WTC11 (cell line): ENCODE measurements around the gene SSTR5. TPM values are rescaled to one million over a fixed set of nuclear protein-coding genes. Genes with fewer than 3 reads are reported as not detected.

Source experiments
- ATAC-seq: fragments of 200-7000 bp; cut with Tn5 transposase; 2 replicates; pipeline ENCODE4 v1.10.0; 2021; ENCODE audit warnings: mild to moderate bottlenecking, moderate library complexity
- CTCF ChIA-PET: fragments of 300-600 bp; sonication (Branson Sonifier 250); formaldehyde crosslinking; loops from one replicate; lab custom pipeline; 2021; ENCODE audit warnings: antibody characterized with exemption; lab: Charles Lee
- POLR2A ChIA-PET: fragments of 350-600 bp; sonication (Branson Sonifier 250); formaldehyde crosslinking; loops from one replicate; lab custom pipeline; 2021; ENCODE audit warnings: antibody characterized with exemption; lab: Charles Lee
- DNase-seq: peaks from one replicate; pipeline ENCODE4 v3.0.0; 2021; ENCODE audit warnings: low spot score
- H3K27ac Mint-ChIP-seq: 2 replicates; pipeline ENCODE4 v1.8.0; 2021; ENCODE audit warnings: mixed read lengths
- H3K27me3 Mint-ChIP-seq: 2 replicates; pipeline ENCODE4 v1.8.0; 2021; ENCODE audit warnings: low read depth, mild to moderate bottlenecking, moderate library complexity, mixed read lengths
- H3K36me3 Mint-ChIP-seq: 2 replicates; pipeline ENCODE4 v1.8.0; 2021; ENCODE audit warnings: mixed read lengths
- H3K4me1 Mint-ChIP-seq: 2 replicates; pipeline ENCODE4 v1.8.0; 2022; ENCODE audit warnings: mixed read lengths
- H3K4me3 Mint-ChIP-seq: 2 replicates; pipeline ENCODE4 v1.8.0; 2021; ENCODE audit warnings: mild to moderate bottlenecking, moderate library complexity, mixed read lengths
- H3K9me3 Mint-ChIP-seq: 2 replicates; pipeline ENCODE4 v1.8.0; 2021; ENCODE audit warnings: mixed read lengths
- AR ChIP-seq: fragments of 250-450 bp; sonication (Bioruptor Pico); IDR thresholded peaks from 2 replicates; pipeline ENCODE4 v1.9.0; 2021; ENCODE audit warnings: mild to moderate bottlenecking
- ATF1 ChIP-seq: sonication (generic); formaldehyde crosslinking; IDR thresholded peaks from 2 replicates; pipeline ENCODE4 v1.8.1; 2023; ENCODE audit warnings: mild to moderate bottlenecking, moderate library complexity, missing genetic modification reagents
- CBFB ChIP-seq: sonication (generic); formaldehyde crosslinking; IDR thresholded peaks from 2 replicates; pipeline ENCODE4 v1.8.1; 2022; ENCODE audit warnings: mild to moderate bottlenecking, low read depth, missing genetic modification reagents
- ELF4 ChIP-seq: sonication (generic); formaldehyde crosslinking; IDR thresholded peaks from 2 replicates; pipeline ENCODE4 v1.8.1; 2022; ENCODE audit warnings: low read depth, mild to moderate bottlenecking, moderate library complexity, missing genetic modification reagents
- ESRRA ChIP-seq: sonication (generic); formaldehyde crosslinking; IDR thresholded peaks from 2 replicates; pipeline ENCODE4 v1.8.1; 2022; ENCODE audit warnings: mild to moderate bottlenecking, missing genetic modification reagents, borderline replicate concordance
- FOXJ3 ChIP-seq: sonication (generic); formaldehyde crosslinking; IDR thresholded peaks from 2 replicates; pipeline ENCODE4 v1.9.0; 2021; ENCODE audit warnings: missing genetic modification reagents, mild to moderate bottlenecking, borderline replicate concordance
- GRHL2 ChIP-seq: fragments of 250-450 bp; sonication (Bioruptor Pico); IDR thresholded peaks from 2 replicates; pipeline ENCODE4 v1.8.0; 2022; ENCODE audit warnings: mild to moderate bottlenecking, moderate library complexity; ENCODE audit not compliant: insufficient replicate concordance, severe bottlenecking
- GTF2I ChIP-seq: fragments of 250-450 bp; sonication (Bioruptor Pico); conservative IDR thresholded peaks from 2 replicates; pipeline ENCODE4 v1.4.0; 2021; ENCODE audit warnings: mild to moderate bottlenecking
- IRF2 ChIP-seq: sonication (generic); formaldehyde crosslinking; IDR thresholded peaks from 2 replicates; pipeline ENCODE4 v1.8.0; 2022; ENCODE audit warnings: low read depth, missing genetic modification reagents, borderline replicate concordance
- MXD4 ChIP-seq: fragments of 250-450 bp; sonication (Bioruptor Pico); IDR thresholded peaks from 2 replicates; pipeline ENCODE4 v1.8.0; 2021; ENCODE audit warnings: mild to moderate bottlenecking, moderate library complexity, borderline replicate concordance
- NR3C1 ChIP-seq: sonication (generic); formaldehyde crosslinking; conservative IDR thresholded peaks from 2 replicates; pipeline ENCODE4 v1.8.1; 2023; ENCODE audit warnings: low read depth, mild to moderate bottlenecking, missing genetic modification reagents
- PREB ChIP-seq: sonication (generic); formaldehyde crosslinking; IDR thresholded peaks from 2 replicates; pipeline ENCODE4 v1.8.1; 2022; ENCODE audit warnings: mild to moderate bottlenecking, missing genetic modification reagents, moderate library complexity, borderline replicate concordance
- RORB ChIP-seq: fragments of 250-450 bp; sonication (Bioruptor Pico); IDR thresholded peaks from 2 replicates; pipeline ENCODE4 v1.9.0; 2021; ENCODE audit warnings: mild to moderate bottlenecking
- TEAD4 ChIP-seq: sonication (generic); formaldehyde crosslinking; IDR thresholded peaks from 2 replicates; pipeline ENCODE4 v1.8.0; 2022; ENCODE audit warnings: mild to moderate bottlenecking, missing genetic modification reagents
- USF1 ChIP-seq: sonication (generic); formaldehyde crosslinking; IDR thresholded peaks from 2 replicates; pipeline ENCODE4 v1.8.0; 2022; ENCODE audit warnings: mild to moderate bottlenecking, missing genetic modification reagents
- ZMAT4 ChIP-seq: fragments of 250-450 bp; sonication (Bioruptor Pico); IDR thresholded peaks from 2 replicates; pipeline ENCODE4 v1.9.0; 2021; ENCODE audit warnings: mild to moderate bottlenecking
- ZNF263 ChIP-seq: sonication (generic); formaldehyde crosslinking; IDR thresholded peaks from 2 replicates; pipeline ENCODE4 v1.8.1; 2022; ENCODE audit warnings: low read depth, mild to moderate bottlenecking, moderate library complexity, missing genetic modification reagents
- total RNA-seq: library from RNA; stranded (reverse); gene quantifications from 3 replicates; pipeline ENCODE4 v1.2.3, GENCODE V29; 2021
- TF ChIP-seq, protein P1 (sequence below): sonication (generic); formaldehyde crosslinking; IDR thresholded peaks from 2 replicates; pipeline ENCODE4 v1.8.0; 2022; ENCODE audit warnings: missing genetic modification reagents
- TF ChIP-seq, protein P2 (sequence below): fragments of 250-450 bp; sonication (Bioruptor Pico); IDR thresholded peaks from 2 replicates; pipeline ENCODE4 v2.1.2; 2022; ENCODE audit warnings: mild to moderate bottlenecking, moderate library complexity

Gene SSTR5
- total RNA-seq, 1 experiment from 2014 or later, result 0.61 TPM

- TF ChIP-seq, protein P1, sequence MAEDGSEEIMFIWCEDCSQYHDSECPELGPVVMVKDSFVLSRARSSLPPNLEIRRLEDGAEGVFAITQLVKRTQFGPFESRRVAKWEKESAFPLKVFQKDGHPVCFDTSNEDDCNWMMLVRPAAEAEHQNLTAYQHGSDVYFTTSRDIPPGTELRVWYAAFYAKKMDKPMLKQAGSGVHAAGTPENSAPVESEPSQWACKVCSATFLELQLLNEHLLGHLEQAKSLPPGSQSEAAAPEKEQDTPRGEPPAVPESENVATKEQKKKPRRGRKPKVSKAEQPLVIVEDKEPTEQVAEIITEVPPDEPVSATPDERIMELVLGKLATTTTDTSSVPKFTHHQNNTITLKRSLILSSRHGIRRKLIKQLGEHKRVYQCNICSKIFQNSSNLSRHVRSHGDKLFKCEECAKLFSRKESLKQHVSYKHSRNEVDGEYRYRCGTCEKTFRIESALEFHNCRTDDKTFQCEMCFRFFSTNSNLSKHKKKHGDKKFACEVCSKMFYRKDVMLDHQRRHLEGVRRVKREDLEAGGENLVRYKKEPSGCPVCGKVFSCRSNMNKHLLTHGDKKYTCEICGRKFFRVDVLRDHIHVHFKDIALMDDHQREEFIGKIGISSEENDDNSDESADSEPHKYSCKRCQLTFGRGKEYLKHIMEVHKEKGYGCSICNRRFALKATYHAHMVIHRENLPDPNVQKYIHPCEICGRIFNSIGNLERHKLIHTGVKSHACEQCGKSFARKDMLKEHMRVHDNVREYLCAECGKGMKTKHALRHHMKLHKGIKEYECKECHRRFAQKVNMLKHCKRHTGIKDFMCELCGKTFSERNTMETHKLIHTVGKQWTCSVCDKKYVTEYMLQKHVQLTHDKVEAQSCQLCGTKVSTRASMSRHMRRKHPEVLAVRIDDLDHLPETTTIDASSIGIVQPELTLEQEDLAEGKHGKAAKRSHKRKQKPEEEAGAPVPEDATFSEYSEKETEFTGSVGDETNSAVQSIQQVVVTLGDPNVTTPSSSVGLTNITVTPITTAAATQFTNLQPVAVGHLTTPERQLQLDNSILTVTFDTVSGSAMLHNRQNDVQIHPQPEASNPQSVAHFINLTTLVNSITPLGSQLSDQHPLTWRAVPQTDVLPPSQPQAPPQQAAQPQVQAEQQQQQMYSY (CRISPR knock-in tag), result no peak
These were observed 51.7 kb downstream of the SSTR5 start (continued) for GRCh38 chr16:1124291-1124690.

DNA sequence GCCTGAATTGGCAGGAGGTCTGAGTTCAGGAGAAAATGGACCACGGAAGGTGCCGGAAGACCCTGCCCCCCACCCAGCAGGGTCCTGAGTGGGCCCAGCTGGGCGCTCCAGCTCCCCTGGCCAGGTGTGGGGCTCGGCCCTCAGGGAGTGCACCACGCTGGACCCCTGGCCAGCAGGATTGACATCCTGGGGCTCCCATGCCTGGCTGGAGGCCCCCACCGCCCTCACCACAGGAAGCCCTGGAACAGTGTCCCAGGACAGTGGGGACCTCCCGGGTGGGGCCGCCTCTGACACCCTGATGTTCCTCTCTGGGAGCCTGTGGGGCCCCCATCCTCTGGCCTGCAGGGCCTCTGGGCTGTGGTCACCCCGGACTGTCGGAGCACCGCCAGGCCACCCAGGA lies 52.2 kb downstream of the SSTR5 start:
- Mint-ChIP-seq H3K36me3 (no peaks in the 10 kb centered on the region), H3K27ac (no peak overlapping the region)
- DNase-seq, result no peak
- no peak for TF ChIP-seq ELF4 (CRISPR knock-in tag)
- no peak for TF ChIP-seq GTF2I (CRISPR knock-in tag)
- no peak for TF ChIP-seq FOXJ3 (CRISPR knock-in tag)
- TF ChIP-seq ZMAT4 (CRISPR knock-in tag), result no peak
- TF ChIP-seq GRHL2 (CRISPR knock-in tag), result no peak
- TF ChIP-seq, all 79 proteins: peak for 0
- H3K4me1 Mint-ChIP-seq, result no peaks in the 10 kb centered on the region
- no peak overlapping the region for H3K4me3 Mint-ChIP-seq
- H3K27me3 Mint-ChIP-seq, result no peaks in the 10 kb centered on the region
- CTCF ChIA-PET, result interaction anchor here (1.0 to 2.5 kb wide), 4 partner anchors 15 to 67 kb away, joined by 4 to 8 read pairs (median 5); no protein-coding TSS in a partner anchor
- ATAC-seq, result no peak
- POLR2A ChIA-PET, result no interaction called here
- H3K9me3 Mint-ChIP-seq, result no peaks in the 10 kb centered on the region

- ChIA-PET POLR2A (no interaction called here), CTCF (interaction anchor here (1.0 to 2.5 kb wide), 4 partner anchors 14 to 68 kb away, joined by 4 to 8 read pairs (median 5); no protein-coding TSS in a partner anchor)
- no peaks in the 10 kb centered on the region for H3K4me1 Mint-ChIP-seq
- H3K27ac Mint-ChIP-seq, result no peak overlapping the region
- H3K9me3 Mint-ChIP-seq, result no peaks in the 10 kb centered on the region
- H3K4me3 Mint-ChIP-seq, result no peak overlapping the region
- ATAC-seq (no peak), DNase-seq (no peak)
- no peaks in the 10 kb centered on the region for H3K36me3 Mint-ChIP-seq
- no peaks in the 10 kb centered on the region for H3K27me3 Mint-ChIP-seq
- TF ChIP-seq PREB (CRISPR knock-in tag) (no peak), ZNF263 (no peak), ZMAT4 (CRISPR knock-in tag) (no peak), IRF2 (no peak), ESRRA (CRISPR knock-in tag) (no peak), RORB (CRISPR knock-in tag) (no peak), USF1 (CRISPR knock-in tag) (no peak), MXD4 (CRISPR knock-in tag) (no peak), NR3C1 (CRISPR knock-in tag) (no peak), TEAD4 (CRISPR knock-in tag) (no peak), CBFB (CRISPR knock-in tag) (no peak), AR (CRISPR knock-in tag) (no peak), ATF1 (CRISPR knock-in tag) (no peak)
- TF ChIP-seq, protein P2, sequence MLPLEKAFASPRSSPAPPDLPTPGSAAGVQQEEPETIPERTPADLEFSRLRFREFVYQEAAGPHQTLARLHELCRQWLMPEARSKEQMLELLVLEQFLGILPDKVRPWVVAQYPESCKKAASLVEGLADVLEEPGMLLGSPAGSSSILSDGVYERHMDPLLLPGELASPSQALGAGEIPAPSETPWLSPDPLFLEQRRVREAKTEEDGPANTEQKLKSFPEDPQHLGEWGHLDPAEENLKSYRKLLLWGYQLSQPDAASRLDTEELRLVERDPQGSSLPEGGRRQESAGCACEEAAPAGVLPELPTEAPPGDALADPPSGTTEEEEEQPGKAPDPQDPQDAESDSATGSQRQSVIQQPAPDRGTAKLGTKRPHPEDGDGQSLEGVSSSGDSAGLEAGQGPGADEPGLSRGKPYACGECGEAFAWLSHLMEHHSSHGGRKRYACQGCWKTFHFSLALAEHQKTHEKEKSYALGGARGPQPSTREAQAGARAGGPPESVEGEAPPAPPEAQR (CRISPR knock-in tag), result no peak
These were observed 52.9 kb downstream of the SSTR5 start for GRCh38 chr16:1125471-1125870.
